Erythroblast (primary cell): ENCODE data around the gene RARRES1.

Experiments used
- GATA1 ChIP-seq: IDR thresholded peaks from 2 replicates; pipeline ENCODE4 v1.6.1; 2011; ENCODE audit warnings: low read depth, mild to moderate bottlenecking, control low read depth, low read length, moderate library complexity
- POLR2A ChIP-seq: IDR thresholded peaks from 2 replicates; pipeline ENCODE4 v1.6.1; 2011; ENCODE audit warnings: mild to moderate bottlenecking, low read length

GRCh38 chr3:158678687-158679086 is 53.6 kb downstream of the RARRES1 start:
- TF ChIP-seq POLR2A (no peak), GATA1 (no peak)
